ENCODE results near the gene ETNK2. TPM values are rescaled to one million over a fixed set of nuclear protein-coding genes. Genes with fewer than 3 reads are reported as not detected.
A peak's percentile ranks its signal among the peaks of the same experiment; 100 is the strongest.

Gene ETNK2
- total RNA-seq, 2 donors from 2014 or later: 16.7 to 24.4 TPM

- Histone ChIP-seq H3K9me3 (ENCODE audit: control insufficient read depth, low read length) (peaks cover 1% of the 10 kb centered on the region), H3K27me3 (ENCODE audit: control insufficient read depth, insufficient read depth, low read length, poor library complexity, severe bottlenecking) (peaks cover 17% of the 10 kb centered on the region), H3K9ac (ENCODE audit: extremely low read depth, low read length, poor library complexity, severe bottlenecking) (no peak overlapping the region), H3K27ac (ENCODE audit: low read depth, low read length) (no peak overlapping the region), H3K4me1 (ENCODE audit: control insufficient read depth, insufficient read depth, low read length) (no peaks in the 10 kb centered on the region), H3K36me3 (ENCODE audit: control insufficient read depth, insufficient read depth, low read length) (no peaks in the 10 kb centered on the region), H3K4me3 (ENCODE audit: low read length) (no peak overlapping the region)
- TF ChIP-seq, protein P1, sequence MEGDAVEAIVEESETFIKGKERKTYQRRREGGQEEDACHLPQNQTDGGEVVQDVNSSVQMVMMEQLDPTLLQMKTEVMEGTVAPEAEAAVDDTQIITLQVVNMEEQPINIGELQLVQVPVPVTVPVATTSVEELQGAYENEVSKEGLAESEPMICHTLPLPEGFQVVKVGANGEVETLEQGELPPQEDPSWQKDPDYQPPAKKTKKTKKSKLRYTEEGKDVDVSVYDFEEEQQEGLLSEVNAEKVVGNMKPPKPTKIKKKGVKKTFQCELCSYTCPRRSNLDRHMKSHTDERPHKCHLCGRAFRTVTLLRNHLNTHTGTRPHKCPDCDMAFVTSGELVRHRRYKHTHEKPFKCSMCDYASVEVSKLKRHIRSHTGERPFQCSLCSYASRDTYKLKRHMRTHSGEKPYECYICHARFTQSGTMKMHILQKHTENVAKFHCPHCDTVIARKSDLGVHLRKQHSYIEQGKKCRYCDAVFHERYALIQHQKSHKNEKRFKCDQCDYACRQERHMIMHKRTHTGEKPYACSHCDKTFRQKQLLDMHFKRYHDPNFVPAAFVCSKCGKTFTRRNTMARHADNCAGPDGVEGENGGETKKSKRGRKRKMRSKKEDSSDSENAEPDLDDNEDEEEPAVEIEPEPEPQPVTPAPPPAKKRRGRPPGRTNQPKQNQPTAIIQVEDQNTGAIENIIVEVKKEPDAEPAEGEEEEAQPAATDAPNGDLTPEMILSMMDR (conservative IDR thresholded peaks at IDR 0.05): peak; percentile 99
- WGBS, 2 experiments (ENCODE audit: insufficient coverage in 1 of 2, insufficient read length in 1 of 2): 18 to 67% methylated on average over 2 to 7 of the region's 7 CpGs
- Mint-ChIP-seq H3K4me1 (no peaks in the 10 kb centered on the region), H3K27ac (no peak overlapping the region), H3K36me3 (ENCODE audit: low read depth) (no peaks in the 10 kb centered on the region), H3K27me3 (ENCODE audit: insufficient read depth) (peaks cover 19% of the 10 kb centered on the region), H3K9me3 (peaks cover 5% of the 10 kb centered on the region), H3K4me3 (no peak overlapping the region)
- peak; percentile 96 for DNase-seq
These were observed 10.7 kb upstream of the ETNK2 start for GRCh38 chr1:204162494-204163074.

DNA sequence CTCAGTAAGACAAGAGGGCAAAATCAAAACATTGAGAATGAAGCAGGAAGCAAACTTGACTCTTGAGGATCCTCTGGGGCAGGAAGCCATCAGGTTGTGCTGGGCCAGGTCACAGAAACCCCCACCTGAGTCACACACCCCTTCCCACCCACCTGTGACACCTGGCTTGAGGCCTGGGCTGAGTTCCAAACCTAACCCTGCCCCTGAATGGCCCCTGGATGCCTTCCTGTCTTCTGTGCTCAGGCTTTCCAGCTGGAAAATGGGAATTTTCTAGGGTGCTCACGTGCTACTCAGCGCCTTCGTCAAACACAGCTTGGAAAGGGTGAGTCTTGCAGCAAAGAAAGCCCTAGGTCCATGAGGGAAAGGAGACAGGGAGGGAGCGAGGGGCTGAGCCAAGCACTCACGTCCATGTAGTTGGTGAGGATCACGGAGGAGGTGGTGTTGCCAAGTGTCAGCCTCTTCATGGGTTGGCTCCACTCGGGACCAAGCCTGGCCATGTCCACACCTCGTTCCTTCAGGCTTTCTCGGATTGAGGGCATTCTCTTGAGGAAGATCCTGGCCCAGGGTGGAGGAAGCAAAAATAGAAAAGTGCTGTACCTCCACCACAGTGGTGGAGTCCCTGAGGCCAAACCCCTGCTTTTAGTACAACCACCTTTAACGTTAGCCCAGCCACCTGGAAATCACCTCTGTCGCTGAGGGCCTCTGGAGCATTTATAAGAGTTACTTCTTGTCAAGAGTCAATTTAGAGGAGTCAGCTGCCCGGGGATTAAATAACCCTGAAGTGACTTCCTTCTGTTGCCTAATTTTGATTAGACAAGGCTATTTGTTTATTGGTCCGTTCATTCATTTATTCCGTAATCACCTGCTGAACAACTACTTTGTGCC is 10.0 kb upstream of the ETNK2 start:
- TF ChIP-seq, protein P1 (conservative IDR thresholded peaks at IDR 0.05): no peak
- H3K4me3 Mint-ChIP-seq: no peak overlapping the region
- Histone ChIP-seq H3K27ac (ENCODE audit: low read depth, low read length) (no peak overlapping the region), H3K36me3 (ENCODE audit: control insufficient read depth, insufficient read depth, low read length) (no peaks in the 10 kb centered on the region), H3K4me3 (ENCODE audit: low read length) (no peak overlapping the region), H3K27me3 (ENCODE audit: control insufficient read depth, insufficient read depth, low read length, poor library complexity, severe bottlenecking) (peaks cover 19% of the 10 kb centered on the region), H3K4me1 (ENCODE audit: control insufficient read depth, insufficient read depth, low read length) (no peaks in the 10 kb centered on the region), H3K9ac (ENCODE audit: extremely low read depth, low read length, poor library complexity, severe bottlenecking) (no peak overlapping the region), H3K9me3 (ENCODE audit: control insufficient read depth, low read length) (no peaks in the 10 kb centered on the region)
- no peak for DNase-seq
- H3K36me3 Mint-ChIP-seq (ENCODE audit: low read depth): no peaks in the 10 kb centered on the region
- H3K4me1 Mint-ChIP-seq: no peaks in the 10 kb centered on the region
- 84 to 87% methylated on average over 13 to 14 of the region's 14 CpGs for WGBS, 2 experiments (ENCODE audit: insufficient coverage in 1 of 2, insufficient read length in 1 of 2)
- H3K27me3 Mint-ChIP-seq (ENCODE audit: insufficient read depth): peaks cover 18% of the 10 kb centered on the region
- H3K9me3 Mint-ChIP-seq: no peaks in the 10 kb centered on the region
- H3K27ac Mint-ChIP-seq: no peak overlapping the region

GRCh38 chr1:204157962-204158361 is 6.1 kb upstream of the ETNK2 start:
- H3K27me3 ChIP-seq (ENCODE audit: control insufficient read depth, insufficient read depth, low read length, poor library complexity, severe bottlenecking): peaks cover 45% of the 10 kb centered on the region
- H3K9ac ChIP-seq (ENCODE audit: extremely low read depth, low read length, poor library complexity, severe bottlenecking): no peak overlapping the region
- Mint-ChIP-seq H3K4me1 (no peaks in the 10 kb centered on the region), H3K4me3 (no peak overlapping the region), H3K9me3 (no peaks in the 10 kb centered on the region), H3K36me3 (ENCODE audit: low read depth) (no peaks in the 10 kb centered on the region), H3K27ac (no peak overlapping the region), H3K27me3 (ENCODE audit: insufficient read depth) (peaks cover 37% of the 10 kb centered on the region)
- no peaks in the 10 kb centered on the region for H3K4me1 ChIP-seq (ENCODE audit: control insufficient read depth, insufficient read depth, low read length)
- DNase-seq: no peak
- 86 to 100% methylated on average over 1 to 6 of the region's 6 CpGs for WGBS, 2 experiments (ENCODE audit: insufficient coverage in 1 of 2, insufficient read length in 1 of 2)
- no peak overlapping the region for H3K27ac ChIP-seq (ENCODE audit: low read depth, low read length)
- H3K9me3 ChIP-seq (ENCODE audit: control insufficient read depth, low read length): no peaks in the 10 kb centered on the region
- H3K4me3 ChIP-seq (ENCODE audit: low read length): no peak overlapping the region
- H3K36me3 ChIP-seq (ENCODE audit: control insufficient read depth, insufficient read depth, low read length): no peaks in the 10 kb centered on the region
- TF ChIP-seq, protein P1 (conservative IDR thresholded peaks at IDR 0.05): no peak
